MM.1S (cell line): ENCODE results near the gene MAML3.

Experiments used
- DNase-seq: peaks from one replicate; pipeline ENCODE4 v3.0.0-alpha.2; 2015
- H2AFZ ChIP-seq: fragments of 300-600 bp; sonication (generic); 2 replicates; pipeline ENCODE4 v1.6.0; 2016; ENCODE audit warnings: antibody characterized with exemption, low read length
- H3F3A ChIP-seq: fragments of 300-600 bp; sonication (generic); 2 replicates; pipeline ENCODE4 v1.6.1; 2016; ENCODE audit warnings: mild to moderate bottlenecking, antibody characterized with exemption, low read length, moderate library complexity, mixed read lengths; ENCODE audit not compliant: insufficient read depth
- H3K27ac ChIP-seq: fragments of 300-600 bp; sonication (generic); 2 replicates; pipeline ENCODE4 v1.5.1; 2016; ENCODE audit warnings: mild to moderate bottlenecking, low read length
- H3K27me3 ChIP-seq: fragments of 300-600 bp; sonication (generic); replicated peaks from 2 replicates; pipeline ENCODE4 v1.6.0; 2016; ENCODE audit warnings: low read length; ENCODE audit not compliant: insufficient read depth
- H3K36me3 ChIP-seq: fragments of 300-600 bp; sonication (generic); replicated peaks from 2 replicates; pipeline ENCODE4 v1.6.1; 2016; ENCODE audit warnings: mild to moderate bottlenecking, low read length, mixed read lengths; ENCODE audit not compliant: insufficient read depth
- H3K4me1 ChIP-seq: fragments of 300-600 bp; sonication (generic); 2 replicates; pipeline ENCODE4 v1.6.1; 2016; ENCODE audit warnings: low read length, mixed read lengths
- H3K4me2 ChIP-seq: fragments of 300-600 bp; sonication (generic); 2 replicates; pipeline ENCODE4 v1.6.0; 2016; ENCODE audit warnings: low read depth, low read length
- H3K4me3 ChIP-seq: fragments of 300-600 bp; sonication (generic); 2 replicates; pipeline ENCODE4 v1.5.1; 2016; ENCODE audit warnings: low read length, mixed read lengths
- H3K79me2 ChIP-seq: fragments of 300-600 bp; sonication (generic); 2 replicates; pipeline ENCODE4 v1.6.1; 2016; ENCODE audit warnings: mixed run types, low read length, mixed read lengths
- H3K9ac ChIP-seq: fragments of 300-600 bp; sonication (generic); 2 replicates; pipeline ENCODE4 v1.6.1; 2016; ENCODE audit warnings: low read length, mixed read lengths
- H3K9me2 ChIP-seq: fragments of 300-600 bp; sonication (generic); replicated peaks from 2 replicates; pipeline ENCODE4 v1.6.1; 2016; ENCODE audit warnings: mild to moderate bottlenecking, low read length, mixed read lengths; ENCODE audit not compliant: insufficient read depth
- H3K9me3 ChIP-seq: fragments of 300-600 bp; sonication (generic); replicated peaks from 2 replicates; pipeline ENCODE4 v1.6.1; 2016; ENCODE audit warnings: mild to moderate bottlenecking, low read length, mixed read lengths; ENCODE audit not compliant: insufficient read depth
- H4K20me1 ChIP-seq: fragments of 300-600 bp; sonication (generic); 2 replicates; pipeline ENCODE4 v1.6.1; 2016; ENCODE audit warnings: mild to moderate bottlenecking, low read length, moderate library complexity, mixed read lengths; ENCODE audit not compliant: insufficient read depth
- CTCF ChIP-seq: fragments of 300-600 bp; sonication (generic); IDR thresholded peaks from 2 replicates; pipeline ENCODE4 v1.5.1; 2016; ENCODE audit warnings: antibody characterized with exemption, low read length, mixed read lengths
- EZH2 ChIP-seq: fragments of 300-600 bp; sonication (generic); optimal IDR thresholded peaks from 2 replicates; pipeline ENCODE3; 2017; ENCODE audit warnings: low read depth, mild to moderate bottlenecking, antibody characterized with exemption, low read length, mixed read lengths
- EZH2phosphoT487 ChIP-seq: fragments of 300-600 bp; sonication (generic); IDR thresholded peaks from 2 replicates; pipeline ENCODE4 v1.6.1; 2018; ENCODE audit warnings: antibody characterized with exemption, low read length

MAML3 gene

GRCh38 chr4:139721789-139722188 is 432.2 kb downstream of the MAML3 start:
- Histone ChIP-seq H4K20me1 (no peaks in the 10 kb centered on the region), H3K27ac (no peak overlapping the region), H3K4me2 (no peak overlapping the region), H3K4me1 (no peaks in the 10 kb centered on the region), H3K36me3 (no peaks in the 10 kb centered on the region), H3K79me2 (no peaks in the 10 kb centered on the region), H3K9ac (no peak overlapping the region), H3K9me3 (no peaks in the 10 kb centered on the region), H3K27me3 (no peaks in the 10 kb centered on the region), H3K9me2 (no peaks in the 10 kb centered on the region), H3K4me3 (no peak overlapping the region), H3F3A (no peaks in the 10 kb centered on the region), H2AFZ (no peak overlapping the region)
- DNase-seq, result no peak
- no peak for TF ChIP-seq EZH2
- TF ChIP-seq EZH2phosphoT487, result no peak
- no peak for TF ChIP-seq CTCF

GRCh38 chr4:139720806-139721205 is 433.2 kb downstream of the MAML3 start:
- Histone ChIP-seq H3K79me2 (no peaks in the 10 kb centered on the region), H3K9me2 (no peaks in the 10 kb centered on the region), H3K4me3 (no peak overlapping the region), H3F3A (no peaks in the 10 kb centered on the region), H3K9me3 (no peaks in the 10 kb centered on the region), H3K4me2 (no peak overlapping the region), H4K20me1 (no peaks in the 10 kb centered on the region), H3K4me1 (no peaks in the 10 kb centered on the region), H2AFZ (no peak overlapping the region), H3K27ac (no peak overlapping the region), H3K9ac (no peak overlapping the region), H3K36me3 (no peaks in the 10 kb centered on the region), H3K27me3 (no peaks in the 10 kb centered on the region)
- no peak for TF ChIP-seq EZH2phosphoT487
- TF ChIP-seq CTCF, result no peak
- no peak for TF ChIP-seq EZH2
- DNase-seq, result no peak

GRCh38 chr4:139719381-139720101 is 434.4 kb downstream of the MAML3 start:
- Histone ChIP-seq H3K4me1 (no peaks in the 10 kb centered on the region), H2AFZ (no peak overlapping the region), H3K27ac (no peak overlapping the region), H3K4me2 (no peak overlapping the region), H3K9me3 (no peaks in the 10 kb centered on the region), H4K20me1 (no peaks in the 10 kb centered on the region), H3K9me2 (no peaks in the 10 kb centered on the region), H3K4me3 (no peak overlapping the region), H3K27me3 (no peaks in the 10 kb centered on the region), H3F3A (no peaks in the 10 kb centered on the region), H3K79me2 (no peaks in the 10 kb centered on the region), H3K36me3 (no peaks in the 10 kb centered on the region), H3K9ac (no peak overlapping the region)
- TF ChIP-seq CTCF, result no peak
- no peak for TF ChIP-seq EZH2
- TF ChIP-seq EZH2phosphoT487, result no peak
- no peak for DNase-seq
